ENCODE data around the gene PLIN1. TPM values are rescaled to one million over a fixed set of nuclear protein-coding genes. Genes with fewer than 3 reads are reported as not detected.
"Not testable (repeated sequence)": the region's sequence is repeated elsewhere in the genome, so short reads cannot be mapped to it uniquely, and the experiment has no call there.

PLIN1 gene
- total RNA-seq, 1 experiment from 2014 or later: 0.35 TPM

DNA sequence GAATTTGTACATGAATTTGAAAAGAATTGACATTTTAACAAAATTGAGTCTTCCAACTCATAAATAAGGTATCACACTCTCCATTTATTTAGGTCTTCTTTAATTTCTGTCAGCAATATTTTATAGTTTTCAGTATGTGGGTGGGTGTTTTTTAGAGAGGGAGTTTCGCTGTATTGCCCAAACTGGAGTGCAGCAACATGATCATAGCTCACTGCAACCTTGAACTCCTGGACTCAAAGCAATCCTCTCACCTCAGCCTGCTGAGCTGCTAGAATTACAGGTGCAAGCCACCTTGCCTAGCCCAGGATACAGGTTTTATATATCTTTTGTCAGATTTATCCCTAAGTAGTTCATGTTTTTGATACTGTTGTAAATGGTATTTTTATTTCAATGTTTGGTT lies 16.0 kb upstream of the PLIN1 start:
- H3K4me3 Mint-ChIP-seq (ENCODE audit: low read depth, unreplicated experiment): no peak overlapping the region
- CTCF ChIA-PET: no interaction called here

DNA sequence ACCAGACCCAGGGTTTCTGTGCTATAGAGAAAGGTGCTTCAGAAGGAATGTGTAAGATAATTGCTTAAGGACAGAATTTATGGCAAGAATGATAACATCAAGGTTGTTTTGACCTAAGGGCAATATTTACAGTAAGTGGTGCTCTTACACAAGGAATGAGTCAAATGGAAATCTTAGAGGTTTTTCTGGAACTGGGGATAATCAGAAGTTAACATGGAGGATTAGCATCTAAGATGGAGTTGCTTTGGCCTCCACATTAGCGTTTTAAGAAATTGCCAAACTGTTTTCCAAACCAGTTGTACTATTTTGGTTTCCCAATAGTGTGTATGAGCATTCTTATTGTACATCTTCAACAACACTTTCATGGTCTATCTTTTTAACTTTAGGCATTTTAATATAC lies 14.5 kb upstream of the PLIN1 start:
- H3K4me3 Mint-ChIP-seq (ENCODE audit: low read depth, unreplicated experiment): no peak overlapping the region
- TF ChIP-seq, protein P1, sequence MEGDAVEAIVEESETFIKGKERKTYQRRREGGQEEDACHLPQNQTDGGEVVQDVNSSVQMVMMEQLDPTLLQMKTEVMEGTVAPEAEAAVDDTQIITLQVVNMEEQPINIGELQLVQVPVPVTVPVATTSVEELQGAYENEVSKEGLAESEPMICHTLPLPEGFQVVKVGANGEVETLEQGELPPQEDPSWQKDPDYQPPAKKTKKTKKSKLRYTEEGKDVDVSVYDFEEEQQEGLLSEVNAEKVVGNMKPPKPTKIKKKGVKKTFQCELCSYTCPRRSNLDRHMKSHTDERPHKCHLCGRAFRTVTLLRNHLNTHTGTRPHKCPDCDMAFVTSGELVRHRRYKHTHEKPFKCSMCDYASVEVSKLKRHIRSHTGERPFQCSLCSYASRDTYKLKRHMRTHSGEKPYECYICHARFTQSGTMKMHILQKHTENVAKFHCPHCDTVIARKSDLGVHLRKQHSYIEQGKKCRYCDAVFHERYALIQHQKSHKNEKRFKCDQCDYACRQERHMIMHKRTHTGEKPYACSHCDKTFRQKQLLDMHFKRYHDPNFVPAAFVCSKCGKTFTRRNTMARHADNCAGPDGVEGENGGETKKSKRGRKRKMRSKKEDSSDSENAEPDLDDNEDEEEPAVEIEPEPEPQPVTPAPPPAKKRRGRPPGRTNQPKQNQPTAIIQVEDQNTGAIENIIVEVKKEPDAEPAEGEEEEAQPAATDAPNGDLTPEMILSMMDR (IDR thresholded peaks at IDR 0.05; ENCODE audit: unreplicated experiment): no peak
- BruUV-seq (replicated peaks): no TSS peak
- H3K27ac Mint-ChIP-seq (ENCODE audit: unreplicated experiment): no peak overlapping the region
- H3K36me3 Mint-ChIP-seq (ENCODE audit: insufficient read depth, unreplicated experiment): peaks cover 18% of the 10 kb centered on the region
- no peaks in the 10 kb centered on the region for H3K4me1 Mint-ChIP-seq (ENCODE audit: low read depth, unreplicated experiment)
- peaks cover 24% of the 10 kb centered on the region for H3K27me3 Mint-ChIP-seq (ENCODE audit: unreplicated experiment)
- intact Hi-C loops (cut with micrococcal nuclease; ENCODE audit: unreplicated experiment): loop anchor here (10.0 kb wide), 1 partner anchor 1799 kb away; no protein-coding TSS in a partner anchor
- DNase-seq: no peak
- CTCF ChIA-PET: no interaction called here
- no peaks in the 10 kb centered on the region for H3K9me3 Mint-ChIP-seq (ENCODE audit: low read depth, unreplicated experiment)

More for the DNA sequence above, 16.0 kb upstream of the PLIN1 start:
- Mint-ChIP-seq H3K27ac (ENCODE audit: unreplicated experiment) (no peak overlapping the region), H3K36me3 (ENCODE audit: insufficient read depth, unreplicated experiment) (peaks cover 9% of the 10 kb centered on the region), H3K9me3 (ENCODE audit: low read depth, unreplicated experiment) (no peaks in the 10 kb centered on the region), H3K27me3 (ENCODE audit: unreplicated experiment) (peaks cover 24% of the 10 kb centered on the region), H3K4me1 (ENCODE audit: low read depth, unreplicated experiment) (no peaks in the 10 kb centered on the region)
- BruUV-seq (replicated peaks): no TSS peak
- no peak for DNase-seq
- TF ChIP-seq, protein P1 (IDR thresholded peaks at IDR 0.05; ENCODE audit: unreplicated experiment): no peak
- intact Hi-C loops (cut with micrococcal nuclease; ENCODE audit: unreplicated experiment): loop anchor here (10.0 kb wide), 1 partner anchor 1800 kb away; no protein-coding TSS in a partner anchor

DNA sequence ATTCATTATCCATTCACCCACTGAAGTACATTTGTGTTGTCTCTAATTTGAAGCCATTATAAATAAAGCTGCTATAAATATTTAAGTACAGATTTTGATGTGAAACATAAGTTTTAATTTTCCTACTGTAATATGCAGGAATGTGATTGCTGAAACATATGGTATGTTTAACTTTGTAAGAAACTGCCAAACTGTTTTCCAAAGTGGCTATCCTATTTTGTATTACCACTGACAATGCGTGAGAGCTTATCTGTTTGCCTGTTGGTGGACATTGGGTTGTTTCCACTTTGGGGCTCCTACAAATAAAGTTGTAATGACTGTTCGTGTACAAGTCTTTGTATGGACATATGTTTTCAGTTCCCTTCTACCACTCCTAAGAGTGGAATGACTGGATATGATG lies 13.9 kb upstream of the PLIN1 start:
- no TSS peak for BruUV-seq (replicated peaks)
- peaks cover 18% of the 10 kb centered on the region for H3K36me3 Mint-ChIP-seq (ENCODE audit: insufficient read depth, unreplicated experiment)
- no peaks in the 10 kb centered on the region for H3K9me3 Mint-ChIP-seq (ENCODE audit: low read depth, unreplicated experiment)
- H3K27me3 Mint-ChIP-seq (ENCODE audit: unreplicated experiment): peaks cover 24% of the 10 kb centered on the region
- no peak overlapping the region for H3K4me3 Mint-ChIP-seq (ENCODE audit: low read depth, unreplicated experiment)
- no peak overlapping the region for H3K27ac Mint-ChIP-seq (ENCODE audit: unreplicated experiment)
- CTCF ChIA-PET: no interaction called here
- TF ChIP-seq, protein P1 (IDR thresholded peaks at IDR 0.05; ENCODE audit: unreplicated experiment): no peak
- no peaks in the 10 kb centered on the region for H3K4me1 Mint-ChIP-seq (ENCODE audit: low read depth, unreplicated experiment)
- intact Hi-C loops (cut with micrococcal nuclease; ENCODE audit: unreplicated experiment): loop anchor here (10.0 kb wide), 1 partner anchor 1798 kb away; no protein-coding TSS in a partner anchor
- DNase-seq: no peak

DNA sequence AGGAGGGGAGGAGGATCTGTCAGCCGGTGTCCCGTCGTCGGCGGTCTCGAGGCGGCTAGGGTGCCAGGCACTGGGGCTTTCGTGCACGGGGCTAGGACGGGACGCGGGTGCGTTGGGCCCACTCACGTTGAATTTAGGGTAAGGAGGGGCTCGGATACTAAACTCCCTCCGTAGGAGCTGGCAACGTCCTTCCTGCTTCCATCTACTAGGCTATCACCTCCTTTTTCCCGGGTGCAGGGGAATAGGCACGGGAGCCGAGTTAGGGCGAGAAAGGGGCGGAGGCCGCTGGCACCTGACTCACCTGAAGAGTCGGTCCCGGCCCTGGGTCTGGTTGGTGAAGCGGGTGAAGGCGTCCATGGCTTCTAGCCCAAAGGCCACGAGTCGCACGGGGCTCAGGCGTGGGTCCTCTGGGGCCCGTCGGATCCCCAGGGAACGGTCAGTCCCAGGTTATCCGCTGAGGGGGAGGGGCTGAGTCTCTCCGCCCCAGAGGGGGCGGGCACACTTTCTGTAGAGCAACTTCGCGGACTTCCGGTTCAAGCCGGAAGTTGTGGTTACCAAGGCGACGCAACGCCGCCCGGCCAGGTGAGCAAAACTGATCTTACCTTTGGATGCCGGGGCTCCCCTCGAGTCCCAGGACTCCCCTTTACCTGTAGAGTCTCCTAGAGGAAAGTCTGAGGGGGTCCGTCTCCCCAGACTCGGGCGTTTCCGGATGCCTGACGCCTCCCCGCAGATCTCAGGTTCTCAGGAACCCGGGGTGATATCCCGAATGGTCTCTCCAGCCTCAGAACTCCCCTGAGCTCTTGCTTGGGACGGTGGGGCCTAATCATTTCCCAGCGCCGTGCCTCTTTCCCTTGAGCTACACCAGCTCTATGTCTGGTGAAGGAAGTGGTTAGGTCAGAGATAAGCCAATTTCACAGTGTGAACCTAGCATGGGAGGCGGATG lies 11.4 kb upstream of the PLIN1 start, which contains the start of the genes PEX11A and WDR93:
Gene PEX11A (minus strand): TSS at position 479 of the 943 bp plus-strand sequence. CDS start 122 bp downstream, at position 357.
Gene WDR93 (plus strand): TSS at position 536 of the 943 bp plus-strand sequence. CDS start 10,936 bp downstream, outside the sequence.
- peak; percentile 92 for DNase-seq
- Mint-ChIP-seq H3K4me3 (ENCODE audit: low read depth, unreplicated experiment) (peak within 1 kb of the TSS; percentile 96), H3K27ac (ENCODE audit: unreplicated experiment) (peak within 1 kb of the TSS; percentile 88), H3K9me3 (ENCODE audit: low read depth, unreplicated experiment) (no peaks in the 10 kb centered on the region), H3K36me3 (ENCODE audit: insufficient read depth, unreplicated experiment) (peaks cover 18% of the 10 kb centered on the region), H3K27me3 (ENCODE audit: unreplicated experiment) (peaks cover 13% of the 10 kb centered on the region), H3K4me1 (ENCODE audit: low read depth, unreplicated experiment) (no peaks in the 10 kb centered on the region)
- TF ChIP-seq, protein P1 (IDR thresholded peaks at IDR 0.05; ENCODE audit: unreplicated experiment): no peak
- CTCF ChIA-PET: no interaction called here
- intact Hi-C loops (cut with micrococcal nuclease; ENCODE audit: unreplicated experiment): loop anchor here (10.0 kb wide), 1 partner anchor 1796 kb away; no protein-coding TSS in a partner anchor
- BruUV-seq (replicated peaks): TSS peak; percentile 69

DNA sequence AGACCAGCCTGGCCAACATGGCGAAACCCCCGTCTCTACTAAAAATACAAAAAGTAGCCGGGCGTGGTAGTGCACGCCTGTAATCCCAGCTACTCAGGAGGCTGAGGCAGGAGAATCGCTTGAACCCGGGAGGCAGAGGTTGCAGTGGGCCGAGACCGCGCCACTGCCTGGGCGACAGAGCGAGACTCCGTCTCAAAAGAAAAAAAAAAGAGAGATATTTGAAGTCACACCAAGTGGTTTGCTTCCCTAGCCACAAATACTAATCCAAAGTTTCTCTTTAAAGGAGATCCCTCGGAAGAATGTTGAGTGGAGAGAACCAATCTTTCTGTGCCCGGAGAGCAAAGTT lies 10.7 kb upstream of the PLIN1 start:
- not testable (repeated sequence) for H3K9me3 Mint-ChIP-seq (ENCODE audit: low read depth, unreplicated experiment); H3K4me1 Mint-ChIP-seq (ENCODE audit: low read depth, unreplicated experiment); H3K27me3 Mint-ChIP-seq (ENCODE audit: unreplicated experiment); BruUV-seq (replicated peaks); DNase-seq
- CTCF ChIA-PET: interaction anchor here (0.7 kb wide), 1 partner anchor 154 kb away, joined by 4 read pairs; no protein-coding TSS in a partner anchor
- intact Hi-C loops (cut with micrococcal nuclease; ENCODE audit: unreplicated experiment): loop anchor here (10.0 kb wide), 1 partner anchor 1795 kb away; no protein-coding TSS in a partner anchor
- H3K27ac Mint-ChIP-seq (ENCODE audit: unreplicated experiment): peak overlapping the region; percentile 88
- H3K36me3 Mint-ChIP-seq (ENCODE audit: insufficient read depth, unreplicated experiment): peaks cover 18% of the 10 kb centered on the region
- H3K4me3 Mint-ChIP-seq (ENCODE audit: low read depth, unreplicated experiment): peak overlapping the region; percentile 96

All from Calu3 (cell line).